AG04449 (cell line): ENCODE results near the gene WDFY1.

Experiments
- CTCF ChIA-PET: fragments of 350-600 bp; formaldehyde crosslinking; extraction: SDS; loops from one replicate; lab custom pipeline; 2021; ENCODE audit warnings: antibody characterized with exemption; lab: Yijun Ruan, JAX
- POLR2A ChIA-PET: fragments of 400-600, 350-600 bp; formaldehyde crosslinking; extraction: SDS; loops from one replicate; lab custom pipeline; 2020; ENCODE audit warnings: antibody characterized with exemption, inconsistent platforms; lab: Yijun Ruan, JAX
- DNase-seq: peaks from one replicate; pipeline ENCODE4 v3.0.0-alpha.2; 2010; ENCODE audit warnings: low read depth, low spot score
- H3K4me3 ChIP-seq: 2 replicates; pipeline ENCODE4 v1.5.1; 2011; ENCODE audit warnings: low read depth, mild to moderate bottlenecking, control low read depth, low read length
- CTCF ChIP-seq: IDR thresholded peaks from one replicate; pipeline ENCODE4 v1.5.1; 2011; ENCODE audit warnings: mild to moderate bottlenecking, moderate library complexity, low read length, control low read depth, inconsistent platforms; ENCODE audit not compliant: insufficient read depth; ENCODE audit errors: missing control alignments

Gene WDFY1

DNA sequence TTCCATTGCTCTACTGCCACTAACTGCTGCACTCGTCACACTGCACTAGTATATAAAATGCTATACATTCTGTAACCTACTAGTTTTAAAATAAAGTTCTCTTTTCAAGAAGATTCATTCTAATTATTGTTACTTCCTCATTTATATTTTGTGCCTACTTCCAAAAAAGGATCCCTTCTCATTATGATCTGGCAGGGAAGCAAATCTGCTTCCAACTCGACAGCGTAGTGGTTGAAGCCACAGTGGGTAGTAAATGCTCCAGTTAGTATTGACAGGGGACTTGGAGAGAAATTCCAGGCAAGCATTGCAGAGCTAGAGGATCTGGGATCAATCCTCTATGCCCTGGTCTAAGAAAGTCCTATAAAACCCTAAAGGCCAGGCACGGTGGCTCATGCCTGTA, 54.4 kb downstream of the WDFY1 start:
- CTCF ChIA-PET, result no interaction called here
- no peak overlapping the region for H3K4me3 ChIP-seq

DNA sequence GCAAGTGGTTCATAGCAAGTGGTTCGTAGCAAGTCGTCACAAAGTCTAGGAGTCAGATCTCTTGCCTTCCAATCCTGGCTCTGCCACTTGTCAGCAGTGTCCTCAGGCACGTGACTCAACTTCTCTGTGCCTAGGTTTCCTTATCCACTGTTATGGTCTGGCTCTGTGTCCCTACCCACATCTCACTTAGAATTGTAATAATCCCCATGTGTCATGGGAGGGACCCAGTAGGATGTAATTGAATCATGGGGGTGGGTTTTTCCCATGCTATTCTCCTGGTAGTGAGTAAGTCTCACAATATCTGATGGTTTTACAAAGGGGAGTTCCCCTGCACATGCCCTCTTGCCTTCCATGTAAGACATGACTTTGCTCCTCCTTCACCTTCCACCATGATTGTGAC, 55.9 kb downstream of the WDFY1 start:
- DNase-seq, result no peak
- CTCF ChIA-PET, result no interaction called here

More for the DNA sequence above, 54.4 kb downstream of the WDFY1 start:
- POLR2A ChIA-PET, result no interaction called here
- no peak for TF ChIP-seq CTCF
- no peak for DNase-seq

DNA sequence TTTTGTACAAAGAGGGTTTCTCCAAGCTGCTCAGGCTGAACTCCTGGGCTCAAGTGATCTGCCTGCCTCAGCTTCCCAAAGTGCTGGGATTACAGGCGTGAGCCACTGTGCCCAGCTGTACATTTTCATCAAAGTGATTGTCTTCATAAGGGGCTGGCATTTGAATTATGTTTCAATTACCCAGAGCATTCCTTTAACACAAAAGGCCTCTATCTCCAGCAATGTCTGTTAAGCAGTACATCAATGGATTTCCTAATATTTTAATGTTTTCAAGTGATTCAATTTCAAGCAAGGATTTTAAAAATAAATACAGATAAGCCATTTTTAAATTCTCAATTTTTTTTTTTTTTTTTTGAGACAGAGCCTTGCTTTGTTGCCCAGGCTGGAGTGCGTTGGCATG, 56.9 kb downstream of the WDFY1 start:
- no peak for TF ChIP-seq CTCF
- H3K4me3 ChIP-seq, result no peak overlapping the region
- DNase-seq, result no peak
- ChIA-PET CTCF (no interaction called here), POLR2A (no interaction called here)

More for the DNA sequence above, 55.9 kb downstream of the WDFY1 start:
- POLR2A ChIA-PET, result no interaction called here
- no peak for TF ChIP-seq CTCF
- no peak overlapping the region for H3K4me3 ChIP-seq

DNA sequence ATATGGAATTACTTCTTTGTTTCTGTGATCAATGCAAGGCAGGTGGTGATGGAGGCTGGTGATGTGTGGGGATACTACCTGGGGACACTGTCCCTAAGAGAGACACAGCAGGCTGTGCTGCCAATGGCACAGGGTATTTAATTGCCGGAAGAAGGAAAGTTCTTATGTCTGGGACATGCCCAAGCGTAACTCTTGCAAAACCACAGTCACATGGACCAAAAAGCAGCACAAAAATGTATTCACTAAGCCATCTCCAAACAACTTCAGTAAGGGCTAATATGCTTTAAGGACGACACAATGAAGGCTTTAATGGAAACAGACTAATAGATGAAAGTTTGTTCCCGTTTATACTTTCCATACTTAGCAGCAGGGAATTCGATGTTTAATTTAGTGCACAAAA, 58.0 kb downstream of the WDFY1 start:
- POLR2A ChIA-PET, result no interaction called here
- CTCF ChIA-PET, result no interaction called here
- H3K4me3 ChIP-seq, result no peak overlapping the region
- DNase-seq, result no peak
- TF ChIP-seq CTCF, result no peak

GRCh38 chr2:223886726-223887125, 58.4 kb downstream of the WDFY1 start:
- no peak for DNase-seq
- ChIA-PET POLR2A (interaction anchor here (0.6 kb wide), 1 partner anchor 32 kb away, joined by 4 read pairs; no protein-coding TSS in a partner anchor), CTCF (no interaction called here)
- no peak for TF ChIP-seq CTCF
- H3K4me3 ChIP-seq, result no peak overlapping the region

- no peak for DNase-seq
- no peak for TF ChIP-seq CTCF
- POLR2A ChIA-PET, result no interaction called here
- no peak overlapping the region for H3K4me3 ChIP-seq
- CTCF ChIA-PET, result no interaction called here
Measured at GRCh38 chr2:223884399-223884798, 60.7 kb downstream of the WDFY1 start.
